Endothelial cell of umbilical vein (primary cell): ENCODE results near the gene USP30. TPM values are rescaled to one million over a fixed set of nuclear protein-coding genes. Genes with fewer than 3 reads are reported as not detected.
A peak's percentile ranks its signal among the peaks of the same experiment; 100 is the strongest.

Source experiments
- BruUV-seq: library from RNA; stranded (reverse); fragments of 400-500 nt; replicated peaks from 2 replicates; lab custom pipeline; 2021; lab: Mats Ljungman, UMichigan
- CTCF ChIA-PET: fragments of 300-600, 350-600 bp; sonication (Branson Sonifier 250); formaldehyde crosslinking; loops from one replicate; lab custom pipeline; 2021; ENCODE audit warnings: antibody characterized with exemption, inconsistent platforms; lab: Charles Lee
- POLR2A ChIA-PET: fragments of 300-600, 350-600 bp; sonication (Branson Sonifier 250); formaldehyde crosslinking; loops from one replicate; lab custom pipeline; 2021; ENCODE audit warnings: antibody characterized with exemption, inconsistent platforms; lab: Charles Lee
- DNase-seq: peaks from one replicate; pipeline ENCODE4 v3.0.0-alpha.2; 2011; ENCODE audit warnings: low read depth, low spot score
- FAIRE-seq: peaks from 2 replicates; lab custom pipeline; 2011; peaks lifted over from hg19 to GRCh38; lab: Jason Lieb, UNC
- H2AFZ ChIP-seq: 2 replicates; pipeline ENCODE4 v1.6.0; 2012; ENCODE audit warnings: low read depth, low read length, control low read depth, inconsistent platforms
- H3K27ac ChIP-seq: 2 replicates; pipeline ENCODE4 v1.5.1; 2011; ENCODE audit warnings: low read depth, mild to moderate bottlenecking, control low read depth, low read length, moderate library complexity; ENCODE audit not compliant: insufficient read depth
- H3K27me3 ChIP-seq, 2 experiments: 2 replicates each; pipeline versions ENCODE4 v1.6.0 to v1.6.1; 2011; ENCODE audit warnings: low read length in 2 of 2, mixed read lengths in 1 of 2; ENCODE audit not compliant: control insufficient read depth in 2 of 2, insufficient read depth in 2 of 2
- H3K36me3 ChIP-seq, 2 experiments: 2 replicates in 1 of 2; 3 replicates in 1 of 2; pipeline ENCODE4 v1.5.1; 2011; ENCODE audit warnings: low read length in 2 of 2, mild to moderate bottlenecking in 1 of 2, moderate library complexity in 1 of 2; ENCODE audit not compliant: control insufficient read depth in 2 of 2, insufficient read depth in 2 of 2; ENCODE audit errors: extremely low read depth in 1 of 2
- H3K4me1 ChIP-seq: 3 replicates; pipeline ENCODE4 v1.5.1; 2011; ENCODE audit warnings: mild to moderate bottlenecking, low read length; ENCODE audit not compliant: control insufficient read depth, insufficient read depth; ENCODE audit errors: extremely low read depth
- H3K4me2 ChIP-seq: 2 replicates; pipeline ENCODE4 v1.6.1; 2011; ENCODE audit warnings: low read length, control low read depth, mixed read lengths; ENCODE audit not compliant: insufficient read depth
- H3K4me3 ChIP-seq, 3 experiments: fragments of 200-600 bp in 1 of 3; sonication (generic), shearing (Covaris generic) in 1 of 3; replicated peaks in 1 of 3; 2 replicates each; pipeline ENCODE4 v1.5.1; 2011 to 2016; ENCODE audit warnings: control low read depth in 3 of 3, low read length in 3 of 3, mild to moderate bottlenecking in 2 of 3, inconsistent platforms in 1 of 3, low read depth in 1 of 3, moderate library complexity in 1 of 3; ENCODE audit not compliant: insufficient read depth in 1 of 3
- H3K79me2 ChIP-seq: 2 replicates; pipeline ENCODE4 v1.6.0; 2012; ENCODE audit warnings: low read length, inconsistent platforms; ENCODE audit not compliant: control insufficient read depth, insufficient read depth
- H3K9ac ChIP-seq: replicated peaks from 2 replicates; pipeline ENCODE3; 2011; ENCODE audit warnings: low read length, control low read depth; ENCODE audit not compliant: insufficient read depth; ENCODE audit errors: extremely low read depth
- H3K9me1 ChIP-seq: replicated peaks from 3 replicates; pipeline ENCODE4 v1.6.0; 2011; ENCODE audit warnings: mild to moderate bottlenecking, low read length; ENCODE audit not compliant: control insufficient read depth, insufficient read depth; ENCODE audit errors: extremely low read depth
- H3K9me3 ChIP-seq: replicated peaks from 2 replicates; pipeline ENCODE4 v1.5.1; 2012; ENCODE audit warnings: low read length, inconsistent platforms; ENCODE audit not compliant: control insufficient read depth, insufficient read depth
- H4K20me1 ChIP-seq: replicated peaks from 2 replicates; pipeline ENCODE3; 2011; ENCODE audit warnings: mild to moderate bottlenecking, low read length; ENCODE audit not compliant: control insufficient read depth, insufficient read depth; ENCODE audit errors: extremely low read depth
- CTCF ChIP-seq, 2 donors: IDR thresholded peaks; 1 replicate in 1 of 2; 2 replicates in 1 of 2; pipeline ENCODE4 v1.5.1; 2011; ENCODE audit warnings: low read length in 2 of 2, mild to moderate bottlenecking in 2 of 2, moderate library complexity in 2 of 2, control low read depth in 1 of 2, inconsistent platforms in 1 of 2, low read depth in 1 of 2; ENCODE audit not compliant: insufficient read depth in 1 of 2; ENCODE audit errors: extremely low read depth in 1 of 2
- EZH2 ChIP-seq: IDR thresholded peaks from 2 replicates; pipeline ENCODE4 v1.6.1; 2012; ENCODE audit warnings: borderline replicate concordance, low read depth, mild to moderate bottlenecking, moderate library complexity, low read length, inconsistent platforms; ENCODE audit not compliant: severe bottlenecking
- GATA2 ChIP-seq: IDR thresholded peaks from 2 replicates; pipeline ENCODE4 v1.7.0; 2011; ENCODE audit warnings: low read depth, mild to moderate bottlenecking, moderate library complexity, mixed read lengths, low read length; ENCODE audit not compliant: insufficient read length, insufficient read depth
- JUN ChIP-seq: IDR thresholded peaks from 2 replicates; pipeline ENCODE4 v1.6.1; 2011; ENCODE audit warnings: borderline replicate concordance, low read depth; ENCODE audit not compliant: insufficient read length, insufficient read depth
- MAX ChIP-seq: IDR thresholded peaks from 2 replicates; pipeline ENCODE4 v1.6.1; 2011; ENCODE audit not compliant: insufficient read depth, insufficient read length
- MYC ChIP-seq: IDR thresholded peaks from one replicate; pipeline ENCODE4 v1.6.1; 2011; ENCODE audit warnings: mild to moderate bottlenecking, low read depth, low read length
- POLR2A ChIP-seq: IDR thresholded peaks from 2 replicates; pipeline ENCODE4 v1.6.1; 2012; ENCODE audit warnings: low read depth, mild to moderate bottlenecking, control low read depth, low read length
- POLR2AphosphoS5 ChIP-seq: IDR thresholded peaks from 2 replicates; pipeline ENCODE4 v1.6.1; 2012; ENCODE audit warnings: low read depth, mild to moderate bottlenecking, control low read depth, low read length, moderate library complexity; ENCODE audit not compliant: insufficient read depth
- dilution Hi-C: fragments of 300-500 bp; cut with MboI; formaldehyde crosslinking; loops from one replicate; pipeline ENCODE4 v1.15.0; 2019; ENCODE audit warnings: low sequenced_read_pairs; ENCODE audit not compliant: extremely low pct_ligation_motif_present
- intact Hi-C: fragments of 100-400 bp; cut with micrococcal nuclease; formaldehyde crosslinking; loops from one replicate; pipeline ENCODE4 v1.10.0; 2022
- polyA plus RNA-seq, 4 experiments: library from polyadenylated mRNA; depleted of rRNA in 3 of 4; stranded (reverse) in 3 of 4; unstranded in 1 of 4; fragments of >200 nt; gene quantifications; 2 replicates each; pipeline versions ENCODE4 v1.2.1 to v1.2.3, GENCODE V29; 2011 to 2012; ENCODE audit warnings: missing spikeins in 1 of 4
- total RNA-seq: library from RNA; stranded (reverse); gene quantifications from 2 replicates; pipeline ENCODE4 v1.2.3, GENCODE V29; 2021

USP30 gene
- total and polyA plus RNA-seq, 2 donors (not counting 3 experiments of a cell fraction or from before 2014, with no cell fraction given) = 14.2 to 24.3 TPM

- no peaks in the 10 kb centered on the region for H4K20me1 ChIP-seq
- H3K9me1 ChIP-seq = no peaks in the 10 kb centered on the region
- no peaks in the 10 kb centered on the region for H3K27me3 ChIP-seq
- no peak for FAIRE-seq
- peak overlapping the region; percentile 97 for H2AFZ ChIP-seq
- H3K4me3 ChIP-seq = peak overlapping the region; percentile 91 to 96 (median 91)
- CTCF ChIA-PET = interaction anchor here (0.9 to 3.1 kb wide), 6 partner anchors 12 to 292 kb away, joined by 3 to 38 read pairs (median 4); partner anchors contain the start of gene USP30
- H3K4me2 ChIP-seq = peak overlapping the region; percentile 83
- peak overlapping the region; percentile 96 for H3K9ac ChIP-seq
- POLR2A ChIA-PET = no interaction called here
- no peaks in the 10 kb centered on the region for H3K9me3 ChIP-seq
- no peak for TF ChIP-seq MYC
- TF ChIP-seq POLR2AphosphoS5 = peak; percentile 11
- peak; percentile 38 for TF ChIP-seq POLR2A
- H3K27ac ChIP-seq = peak overlapping the region; percentile 81
- H3K79me2 ChIP-seq = peaks cover 15% of the 10 kb centered on the region
- H3K4me1 ChIP-seq = peaks cover 12% of the 10 kb centered on the region
- TSS peak; percentile 39 for BruUV-seq
- intact Hi-C loops = loop anchor here (1.0 to 5.0 kb wide), 3 partner anchors 13 to 536 kb away; partner anchors contain the start of genes CORO1C and ISCU
- H3K36me3 ChIP-seq = peaks cover 7% of the 10 kb centered on the region in 2 experiments
- dilution Hi-C loops = no loop called here
- no peak for DNase-seq
Measured at GRCh38 chr12:109098183-109098604, 45.8 kb downstream of the USP30 start.

GRCh38 chr12:109098651-109099050 lies 46.3 kb downstream of the USP30 start:
- no peaks in the 10 kb centered on the region for H3K27me3 ChIP-seq
- peak overlapping the region; percentile 91 to 96 (median 91) for H3K4me3 ChIP-seq
- no TSS peak for BruUV-seq
- DNase-seq (no peak), FAIRE-seq (peak; percentile 65)
- H2AFZ ChIP-seq = peak overlapping the region; percentile 97
- H3K4me2 ChIP-seq = peak overlapping the region; percentile 83
- peak overlapping the region; percentile 81 for H3K27ac ChIP-seq
- H3K4me1 ChIP-seq = peaks cover 12% of the 10 kb centered on the region
- ChIA-PET POLR2A (no interaction called here), CTCF (interaction anchor here (0.9 to 3.1 kb wide), 6 partner anchors 12 to 291 kb away, joined by 3 to 38 read pairs (median 4); partner anchors contain the start of gene USP30)
- peaks cover 15% of the 10 kb centered on the region for H3K79me2 ChIP-seq
- TF ChIP-seq JUN (no peak), GATA2 (no peak), EZH2 (no peak), MAX (no peak), MYC (no peak), CTCF (IDR thresholded peaks at IDR 0.05; ENCODE audit: extremely low read depth in 1 of 2, insufficient read depth in 1 of 2, low read depth in 1 of 2, low read length in 2 of 2) (no peak)
- dilution Hi-C loops (no loop called here), intact Hi-C loops (loop anchor here (1.0 to 5.0 kb wide), 3 partner anchors 13 to 536 kb away; partner anchors contain the start of genes CORO1C and ISCU)
- H3K9me3 ChIP-seq = no peaks in the 10 kb centered on the region
- H3K36me3 ChIP-seq = peaks cover 7 to 10% of the 10 kb centered on the region in 2 experiments
- no peaks in the 10 kb centered on the region for H4K20me1 ChIP-seq
- H3K9ac ChIP-seq = peak overlapping the region; percentile 96
- H3K9me1 ChIP-seq = no peaks in the 10 kb centered on the region
